Activated CD4-positive, alpha-beta T cell treated with anti-CD3 and anti-CD28 coated beads, Interleukin-2, Interleukin-6, amounts not matched to agents 100 ng/mL and 50 ng/mL, durations not matched to agents 16 hours and 8 hours (primary cell): ENCODE results near the gene CACFD1.

Source experiments
- DNase-seq: peaks from one replicate; pipeline ENCODE4 v3.0.0-alpha.2; 2020

The CACFD1 gene

DNA sequence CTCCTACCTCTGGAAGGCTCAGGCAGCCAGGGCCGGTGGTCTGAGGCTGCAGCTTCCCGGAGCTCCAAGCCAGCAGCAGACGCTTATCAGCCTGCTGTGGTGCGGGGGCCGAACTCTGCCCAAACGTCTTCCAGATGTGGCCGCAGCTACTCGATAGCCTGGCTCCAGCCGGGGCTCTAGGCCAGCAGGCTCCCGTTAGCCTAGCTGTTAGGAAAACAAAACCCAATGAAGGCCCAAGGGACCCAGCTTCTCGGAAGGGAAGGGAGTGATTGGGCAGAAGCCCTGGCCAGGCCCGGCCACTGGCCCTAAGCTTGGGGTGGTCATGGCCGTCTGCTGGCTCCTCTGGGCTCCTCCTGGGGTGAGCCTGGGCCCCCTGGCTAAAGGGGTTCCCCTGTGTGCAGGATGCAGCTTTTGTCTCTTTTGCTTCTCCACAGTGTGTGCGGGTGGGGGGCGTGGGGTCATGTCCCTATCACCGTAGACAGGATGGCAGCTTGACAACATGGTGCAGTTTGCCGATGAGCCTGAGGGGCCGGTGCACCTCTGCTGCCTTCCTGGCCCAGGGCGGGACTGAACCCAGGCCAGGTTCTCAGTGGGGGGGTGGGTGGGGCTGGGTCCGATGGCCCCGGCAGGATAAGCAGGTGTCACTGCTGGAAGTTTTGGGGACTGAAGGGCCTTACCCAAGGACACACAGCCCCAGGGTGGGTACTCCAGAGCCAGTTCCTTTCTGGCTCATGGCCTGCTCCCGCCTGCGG, 46.3 kb downstream of the CACFD1 start:
- DNase-seq = no peak

DNA sequence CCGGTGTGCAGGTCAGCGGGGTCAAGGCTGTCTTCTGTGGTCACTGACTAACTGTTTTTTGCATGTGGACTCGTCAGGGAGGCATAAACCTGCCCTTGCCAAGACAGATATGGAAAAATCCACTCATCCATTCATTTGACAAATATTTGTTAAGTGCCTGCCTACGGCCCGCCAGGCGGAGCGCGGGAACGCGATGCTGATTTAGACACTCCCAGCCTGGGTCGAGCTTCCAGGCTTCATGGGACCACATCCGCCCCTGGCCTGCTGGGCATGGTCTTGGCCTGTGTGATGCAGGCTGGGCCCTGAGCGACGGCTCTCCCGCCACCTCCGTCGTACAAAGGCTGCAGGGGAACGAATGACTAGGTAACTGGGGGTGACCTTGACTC, 46.9 kb downstream of the CACFD1 start:
- no peak for DNase-seq

DNA sequence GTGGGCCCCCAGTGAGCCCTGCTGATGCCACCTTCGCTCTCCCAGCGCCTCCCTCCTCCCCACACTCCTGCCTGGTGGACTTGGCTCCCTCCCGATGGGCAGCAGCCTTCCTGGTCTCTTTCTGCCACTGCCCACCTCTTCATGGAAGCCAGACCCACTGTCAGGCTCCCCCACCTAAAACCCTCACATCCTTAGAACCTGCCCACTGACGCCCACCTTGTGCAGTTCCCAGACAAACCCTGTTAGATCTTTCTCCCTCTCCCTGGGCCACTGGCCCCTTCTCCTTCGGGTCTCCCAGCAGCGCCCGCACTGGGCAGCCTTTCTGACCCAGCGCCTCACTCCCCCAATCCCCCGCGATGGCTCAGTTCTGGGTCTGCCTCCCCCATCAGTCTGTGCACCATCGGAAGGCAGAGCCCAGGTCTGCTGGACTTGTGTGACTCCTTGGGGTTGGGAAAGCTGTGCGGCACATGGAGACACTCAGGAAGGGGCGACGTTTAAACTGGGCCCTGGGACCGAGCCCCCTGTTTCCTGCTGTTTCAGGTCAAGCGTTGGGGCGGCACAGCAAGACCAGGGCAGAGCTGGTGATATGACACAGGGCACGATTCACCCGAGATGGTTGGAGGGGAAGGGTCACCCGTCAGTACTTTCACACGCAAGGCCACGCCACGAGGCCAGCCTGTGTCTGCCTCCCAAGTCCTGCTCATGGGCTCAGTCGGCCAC, 47.6 kb downstream of the CACFD1 start:
- DNase-seq = no peak

DNA sequence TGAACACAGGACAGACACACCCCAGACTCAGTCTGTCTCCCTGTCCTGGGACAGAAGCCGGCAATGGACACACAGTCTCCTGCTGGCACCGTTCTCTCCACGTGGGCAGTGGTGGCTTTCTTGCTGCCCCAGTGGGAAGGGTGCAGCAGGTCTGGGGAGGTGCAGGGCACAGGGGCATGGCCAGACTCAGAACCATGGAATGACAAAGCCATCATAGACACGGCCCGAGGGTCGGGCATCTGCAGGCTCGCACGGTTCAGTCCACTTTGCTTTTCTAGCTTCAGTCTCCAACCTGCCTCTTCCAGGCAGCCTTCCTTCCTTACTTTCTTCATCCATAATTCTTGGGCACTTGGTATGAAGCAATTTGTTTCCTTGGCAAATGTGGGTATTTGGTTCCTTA, 48.3 kb downstream of the CACFD1 start:
- DNase-seq = no peak

DNA sequence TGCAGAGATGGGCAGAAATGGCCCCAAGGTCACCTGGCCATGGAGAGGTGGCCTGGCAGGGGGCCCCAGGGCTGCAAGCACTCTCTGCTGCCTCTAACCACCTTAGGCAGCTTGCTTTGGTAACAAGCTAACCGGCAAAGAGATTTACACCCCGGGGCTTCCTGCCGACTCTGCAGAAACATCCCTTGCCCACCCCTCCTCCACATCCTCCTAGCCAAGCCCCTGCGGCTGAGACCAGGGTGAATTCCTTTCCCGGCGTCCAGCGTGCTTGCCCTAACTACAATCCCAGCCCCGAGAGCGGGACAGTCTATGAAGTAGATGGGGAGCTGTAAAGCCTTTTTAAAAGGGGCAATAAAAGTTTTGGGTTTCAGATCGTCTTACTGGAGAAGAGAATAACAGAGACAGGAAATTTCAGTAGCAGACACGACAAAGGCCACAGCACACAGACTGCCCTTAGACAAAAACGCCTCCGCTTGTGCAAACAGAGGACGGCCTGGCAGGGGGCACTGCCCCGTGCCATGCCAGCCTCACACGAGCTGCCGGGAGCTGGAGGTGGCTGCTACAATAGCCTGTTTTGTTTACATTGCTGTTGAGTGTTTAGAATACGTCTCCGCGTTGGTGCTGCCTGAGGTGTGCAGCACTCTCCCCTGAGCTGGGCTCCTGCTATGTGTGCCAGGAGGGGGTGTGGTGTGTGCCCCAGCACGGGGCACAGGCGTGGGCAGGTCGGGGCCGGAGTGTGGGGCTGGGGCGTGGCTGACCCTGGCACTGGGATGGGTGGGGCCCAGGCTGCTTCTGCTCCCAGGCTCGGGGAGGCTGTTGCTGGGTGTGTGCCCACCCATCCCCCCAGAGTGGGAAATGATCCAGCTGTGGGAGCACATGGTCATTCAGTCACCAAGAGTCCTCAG, 49.7 kb downstream of the CACFD1 start:
- no peak for DNase-seq

DNA sequence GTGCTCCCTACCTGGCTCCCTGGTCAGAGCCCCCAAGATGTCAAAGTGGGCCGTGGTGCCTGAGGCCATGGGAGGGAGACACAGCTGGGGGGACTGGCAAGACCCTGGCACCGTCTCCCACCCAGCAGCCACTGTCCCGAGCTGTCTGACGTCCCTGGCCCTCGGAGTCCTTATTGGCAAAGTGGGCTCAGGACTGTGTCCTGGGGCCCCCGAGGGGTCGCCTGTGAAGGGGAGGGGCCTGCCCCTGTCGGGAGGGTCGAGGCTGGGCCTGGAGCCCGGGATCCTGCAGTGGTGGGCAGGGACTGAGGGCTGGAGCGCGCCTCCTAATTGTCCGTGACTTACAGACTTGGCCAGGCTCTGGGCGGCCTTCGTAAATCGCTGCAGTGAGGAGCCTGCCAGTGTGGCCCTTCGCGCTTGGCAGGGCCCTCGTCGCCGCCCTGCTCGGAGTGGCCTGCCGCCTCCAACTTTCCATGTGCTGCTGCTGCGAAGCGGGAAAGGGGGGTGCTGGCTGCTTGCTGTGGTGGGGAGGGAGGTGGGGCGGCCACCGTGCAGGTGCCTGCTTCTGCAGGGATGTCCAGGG, 51.2 kb downstream of the CACFD1 start:
- no peak for DNase-seq

DNA sequence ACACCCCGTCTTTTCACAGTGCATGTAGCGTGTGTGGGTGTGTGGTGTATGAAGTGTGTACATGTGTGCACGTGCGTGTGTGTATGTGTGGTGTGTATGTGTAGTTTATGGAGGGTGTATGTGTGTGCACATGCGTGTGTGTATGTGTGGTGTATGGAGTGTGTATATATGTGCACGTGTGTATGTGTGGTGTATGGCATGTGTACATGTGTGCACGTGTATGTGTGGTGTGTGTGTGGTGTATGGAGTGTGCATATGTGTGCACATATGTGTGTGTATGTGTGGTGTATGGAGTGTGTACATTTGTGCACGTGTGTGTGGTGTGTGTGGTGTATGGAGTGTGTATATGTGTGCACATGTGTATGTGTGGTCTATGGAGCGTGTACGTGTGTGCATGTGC, 51.8 kb downstream of the CACFD1 start:
- DNase-seq = no peak

DNA sequence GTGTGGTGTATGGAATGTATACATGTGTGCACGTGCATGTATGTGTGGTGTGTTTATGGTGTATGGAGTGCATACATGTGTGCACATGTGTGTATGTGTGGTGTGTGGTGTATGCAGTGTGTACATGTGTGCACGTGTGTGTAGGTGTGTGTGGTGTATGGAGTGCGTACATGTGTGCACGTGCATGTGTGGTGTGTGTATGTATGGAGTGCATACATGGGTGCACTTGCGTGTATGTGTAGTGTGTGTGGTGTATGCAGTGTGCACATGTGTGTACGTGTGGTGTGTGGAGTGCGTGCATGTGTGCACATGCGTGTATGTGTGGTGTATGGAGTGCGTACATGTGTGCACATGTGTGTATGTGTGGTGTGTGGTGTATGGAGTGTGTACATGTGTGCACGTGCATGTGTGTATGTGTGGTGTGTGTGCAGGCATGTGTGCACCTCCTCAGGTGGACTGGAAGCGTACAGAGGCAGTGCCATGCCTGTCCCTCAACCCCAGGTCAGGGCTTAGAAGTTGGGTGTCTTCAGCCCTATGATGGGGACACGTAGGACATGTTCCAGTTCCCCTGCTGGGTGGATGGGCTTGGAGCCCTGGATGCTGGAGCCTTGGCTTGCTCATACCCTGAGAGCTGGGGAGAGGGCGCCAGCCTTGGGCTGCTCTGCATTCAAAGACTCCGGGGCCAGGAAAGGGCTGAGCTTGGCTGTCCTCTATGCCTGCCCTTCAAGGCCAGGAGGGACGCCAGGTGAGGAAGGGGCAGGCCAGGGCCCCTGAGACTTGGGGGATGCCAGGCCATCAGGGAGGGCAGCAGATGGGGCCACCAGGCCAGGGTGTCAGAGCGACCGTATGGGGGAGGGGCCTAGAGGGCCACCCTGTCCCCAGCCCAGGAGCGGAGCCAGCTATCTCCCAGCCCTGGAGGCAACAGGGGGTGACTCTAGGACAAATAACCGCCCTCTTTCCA, 52.8 kb downstream of the CACFD1 start:
- no peak for DNase-seq

DNA sequence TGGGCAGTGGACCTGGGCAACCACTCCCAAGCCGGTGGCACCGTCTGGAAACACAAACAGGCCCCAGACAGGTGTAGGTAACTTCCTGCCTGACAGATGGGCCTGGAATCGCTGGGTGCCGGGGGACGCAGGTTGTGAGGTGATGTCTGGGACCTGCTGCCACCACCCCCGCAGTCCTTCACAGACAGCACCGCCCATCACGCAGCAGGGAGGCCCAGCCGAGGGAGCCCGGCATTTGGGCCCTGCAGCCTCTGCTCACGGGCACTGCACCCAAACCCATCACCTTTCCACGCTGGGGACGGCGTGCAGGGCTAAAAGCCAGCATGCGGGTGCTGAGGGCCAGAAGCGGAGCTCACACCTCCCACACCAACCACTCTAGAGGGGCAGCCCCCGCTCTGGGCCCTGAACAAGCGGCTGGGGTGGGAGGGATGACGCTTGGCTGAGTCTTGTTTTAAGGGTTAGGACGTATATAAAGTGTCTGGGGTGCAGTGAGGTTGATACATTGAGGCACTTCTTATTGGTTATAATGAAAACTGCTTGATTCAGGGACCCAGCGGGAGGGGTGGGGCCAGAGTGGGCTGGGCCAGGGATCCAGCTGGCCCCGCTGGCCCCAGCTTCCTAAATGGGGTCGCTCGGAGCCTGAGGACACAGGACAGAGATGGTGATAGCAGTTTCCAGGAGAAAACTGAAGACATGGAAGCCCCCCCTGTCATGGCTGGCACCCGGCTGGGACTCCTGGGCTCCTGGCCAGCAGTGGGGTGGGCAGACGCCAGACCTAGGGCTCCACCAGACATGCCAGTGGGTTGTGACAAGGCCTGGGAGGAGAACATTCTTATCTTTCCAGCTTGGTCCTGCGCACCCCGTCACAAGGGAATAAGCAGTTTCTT, 53.7 kb downstream of the CACFD1 start:
- DNase-seq = no peak

DNA sequence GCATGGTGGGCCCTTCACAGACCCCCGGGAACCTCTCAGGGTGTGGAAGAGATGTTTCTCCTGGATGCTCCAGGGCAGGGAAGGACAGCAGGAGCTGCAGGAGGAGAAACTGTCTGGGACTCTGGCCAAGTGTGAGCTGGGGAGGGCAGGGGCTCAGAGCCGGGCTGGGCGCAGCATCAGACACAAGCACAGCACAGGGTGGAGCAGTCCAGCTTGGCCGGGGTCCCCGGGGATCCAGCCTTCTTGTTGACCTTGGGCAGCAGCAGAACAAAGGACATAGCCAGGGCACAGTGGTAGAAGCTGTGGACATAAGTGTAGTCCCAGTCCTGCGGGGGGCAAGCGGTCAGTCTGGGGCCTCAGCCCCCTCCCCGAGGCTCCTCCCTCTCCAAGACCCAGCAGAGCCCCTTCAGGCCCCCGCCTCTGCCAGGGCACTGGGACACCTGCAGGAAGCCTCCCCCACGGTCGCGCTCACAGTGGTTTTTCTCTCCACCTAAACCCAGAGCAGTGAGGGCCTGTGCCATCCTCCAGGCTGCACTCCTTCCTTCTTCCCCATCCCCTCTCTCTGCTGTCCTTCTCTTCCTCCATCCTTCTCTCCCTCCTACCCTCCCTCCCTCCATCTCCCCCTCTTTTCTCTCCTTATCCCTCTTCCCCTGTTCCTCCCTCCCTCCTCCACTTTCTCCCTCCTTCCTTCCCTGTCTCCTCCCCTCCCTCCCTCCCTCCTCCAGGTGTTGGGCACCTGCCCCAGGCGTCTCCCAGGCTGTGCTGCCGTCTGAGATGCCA, 54.9 kb downstream of the CACFD1 start:
- DNase-seq = no peak

DNA sequence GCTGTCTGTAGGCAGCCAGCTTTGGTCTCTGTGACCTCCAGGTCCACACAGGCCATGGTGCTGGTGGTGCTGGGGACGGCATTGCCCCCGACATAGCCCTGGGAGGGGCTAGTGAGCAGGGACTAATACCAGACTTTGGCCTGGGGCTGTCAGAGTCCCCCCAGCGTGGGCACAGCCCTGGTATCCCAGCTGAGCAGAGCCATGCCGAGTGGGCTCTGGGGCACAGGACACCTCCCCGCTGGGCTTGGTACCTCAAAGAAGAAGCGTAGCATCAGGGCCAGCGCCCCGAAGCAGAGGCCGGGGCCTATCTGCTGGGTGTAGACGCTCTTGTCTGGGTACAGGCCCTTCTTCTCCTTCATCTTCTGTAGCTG, 55.4 kb downstream of the CACFD1 start:
- DNase-seq = no peak

DNA sequence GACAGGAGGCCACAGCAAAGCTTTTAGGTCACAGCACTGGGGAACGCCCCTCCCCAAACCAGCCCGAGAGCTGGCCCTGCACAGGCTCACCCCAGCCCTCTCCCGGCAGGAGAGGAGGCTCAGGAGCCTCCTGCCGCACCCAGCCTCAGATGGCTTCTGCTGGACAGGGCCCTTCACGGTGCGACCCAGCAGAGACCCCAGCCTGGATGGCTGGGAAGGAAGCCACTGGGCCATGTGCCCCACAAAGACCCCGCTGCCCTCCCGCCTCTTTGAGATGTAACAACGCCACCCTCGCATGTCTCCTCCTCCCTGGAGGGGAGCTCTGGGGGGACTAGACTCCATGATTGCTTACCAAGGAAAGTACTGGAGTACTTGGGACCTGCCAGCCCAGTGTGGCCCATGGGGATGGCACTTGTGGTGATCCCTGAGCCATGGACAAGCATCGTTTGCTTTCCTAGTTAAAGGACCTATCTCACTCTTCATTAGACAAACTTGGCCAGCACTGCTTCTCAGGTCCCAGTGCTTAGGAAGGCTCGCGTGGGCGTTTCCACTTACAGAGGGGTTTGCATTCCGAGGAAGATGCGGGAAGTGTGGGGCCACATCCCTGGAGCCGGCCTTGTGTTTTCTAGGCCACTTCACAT, 56.0 kb downstream of the CACFD1 start:
- DNase-seq = no peak

DNA sequence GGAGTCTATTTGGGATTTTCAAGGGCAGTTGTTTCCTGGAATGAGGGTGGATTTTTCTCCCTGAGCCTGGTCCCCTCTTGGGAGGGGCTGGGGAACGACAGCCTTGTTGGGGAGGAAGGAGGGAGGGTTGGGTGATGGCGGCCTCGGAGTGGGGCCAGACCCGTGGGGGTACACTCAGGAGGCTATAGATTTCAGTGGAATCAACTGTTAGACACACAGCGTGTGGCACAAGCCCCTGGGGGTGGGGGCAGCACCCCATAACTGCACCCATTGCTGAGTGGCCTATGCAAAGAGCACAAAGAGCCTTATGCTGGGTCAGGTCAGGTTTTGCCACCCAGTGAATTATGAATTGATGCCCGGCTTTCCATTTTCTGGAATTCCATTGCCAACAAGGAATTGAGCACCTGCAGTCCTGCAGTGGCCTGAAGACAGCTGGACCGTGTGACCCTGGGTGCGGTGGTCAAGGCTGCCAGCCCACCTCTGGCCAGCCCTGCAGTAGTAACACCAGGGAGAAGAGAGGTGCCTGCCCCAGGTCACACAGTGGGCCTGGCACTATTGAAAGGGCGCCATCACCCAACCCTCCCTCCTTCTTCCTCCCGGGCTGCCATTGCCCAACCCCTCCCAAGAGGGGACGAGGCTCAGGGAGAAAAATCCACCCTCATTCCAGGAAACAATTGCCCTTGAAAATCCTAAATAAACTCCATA, 56.6 kb downstream of the CACFD1 start:
- DNase-seq = no peak

DNA sequence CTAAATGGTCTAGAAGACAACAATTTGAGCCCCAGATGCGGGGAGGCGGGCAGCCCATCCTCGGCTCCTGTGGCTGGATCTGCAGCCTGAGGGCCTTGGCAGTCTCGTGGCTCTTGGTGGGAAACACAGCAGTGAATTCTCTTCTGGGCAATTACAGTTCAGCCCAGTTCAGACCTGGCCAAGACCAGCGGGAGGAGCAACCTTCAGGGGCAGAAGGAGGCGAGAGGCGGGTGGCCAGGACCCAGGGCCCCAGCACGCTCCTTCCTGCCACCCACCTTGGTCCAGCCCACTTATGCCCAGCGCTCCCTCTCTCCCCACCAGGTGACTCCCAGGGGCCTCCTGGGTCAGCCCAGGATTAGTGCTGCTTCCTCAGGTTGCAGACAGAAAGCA, 57.2 kb downstream of the CACFD1 start:
- no peak for DNase-seq

DNA sequence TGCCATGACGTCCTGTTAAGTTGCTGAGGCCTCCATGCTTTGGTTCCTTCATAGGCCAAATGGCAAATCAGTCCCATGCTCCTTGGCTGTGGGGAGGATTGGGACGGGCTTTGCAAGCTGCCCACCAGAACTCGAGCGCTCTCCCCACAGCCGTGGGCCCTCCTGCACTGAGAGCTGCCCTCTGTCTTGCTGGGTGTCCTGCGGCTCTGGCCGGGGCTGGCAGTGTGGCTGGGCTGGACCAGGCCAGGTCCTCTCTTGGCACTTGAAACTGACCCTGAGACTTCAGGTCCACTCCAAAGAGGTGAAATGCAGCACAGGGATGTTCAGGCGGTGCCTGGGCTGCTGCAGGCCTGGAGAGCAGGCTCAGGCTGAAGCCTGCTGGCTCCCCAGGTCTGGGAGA, 57.9 kb downstream of the CACFD1 start:
- no peak for DNase-seq

DNA sequence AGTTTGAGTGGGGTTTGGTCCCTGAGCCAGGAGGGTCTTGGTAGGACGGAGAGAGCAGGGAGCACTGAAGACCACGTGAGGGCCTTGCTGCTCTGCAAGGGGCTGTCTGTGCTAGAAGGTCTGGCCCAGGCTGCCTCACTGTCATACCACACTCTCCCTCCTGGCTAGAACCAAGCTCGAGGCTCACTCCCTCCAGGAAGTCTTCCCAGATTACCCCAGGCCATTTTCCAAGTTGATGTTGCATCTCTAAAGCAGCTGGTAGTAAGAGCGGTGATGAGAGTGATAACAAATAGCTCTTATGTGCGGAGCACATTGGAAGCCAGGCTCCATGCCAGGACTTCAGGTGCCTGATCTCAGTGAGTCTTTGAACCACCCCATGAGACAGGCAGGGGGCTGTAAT, 58.4 kb downstream of the CACFD1 start:
- DNase-seq = no peak

DNA sequence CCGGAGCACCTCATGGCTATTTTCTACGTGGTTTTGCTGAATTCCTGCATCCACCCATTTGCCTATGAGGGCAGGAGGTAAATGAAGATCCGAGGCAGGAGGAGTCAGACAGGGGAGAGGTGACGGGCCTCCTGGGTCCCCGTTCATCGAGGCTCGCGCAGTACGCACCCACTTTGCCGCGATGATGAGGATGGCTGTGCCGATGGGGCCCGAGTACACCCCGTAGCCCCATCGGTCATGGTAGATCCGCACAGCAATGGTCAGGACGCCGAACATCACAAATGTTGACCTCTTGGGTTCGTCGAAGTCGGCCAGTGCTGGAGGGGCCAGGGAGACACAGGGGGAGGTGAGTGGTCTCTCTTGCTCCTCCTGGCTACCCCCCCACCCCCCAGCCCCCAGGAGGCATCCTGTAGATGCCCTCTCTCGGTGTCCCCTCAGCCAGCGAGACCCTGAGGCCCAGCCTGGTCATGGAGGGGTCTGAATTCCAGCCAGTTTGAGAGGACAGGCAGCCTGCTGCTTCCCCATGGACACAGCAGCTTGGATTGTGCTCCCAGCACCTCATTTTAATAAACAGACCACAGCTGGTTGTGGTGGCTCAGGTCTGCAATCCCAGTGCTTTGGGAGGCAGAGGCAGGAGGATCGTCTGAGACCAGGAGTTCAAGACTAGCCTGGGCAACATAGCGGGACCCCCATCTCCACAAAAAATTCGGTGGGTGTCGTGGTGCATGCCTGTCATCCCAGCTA, 59.1 kb downstream of the CACFD1 start:
- DNase-seq = no peak

DNA sequence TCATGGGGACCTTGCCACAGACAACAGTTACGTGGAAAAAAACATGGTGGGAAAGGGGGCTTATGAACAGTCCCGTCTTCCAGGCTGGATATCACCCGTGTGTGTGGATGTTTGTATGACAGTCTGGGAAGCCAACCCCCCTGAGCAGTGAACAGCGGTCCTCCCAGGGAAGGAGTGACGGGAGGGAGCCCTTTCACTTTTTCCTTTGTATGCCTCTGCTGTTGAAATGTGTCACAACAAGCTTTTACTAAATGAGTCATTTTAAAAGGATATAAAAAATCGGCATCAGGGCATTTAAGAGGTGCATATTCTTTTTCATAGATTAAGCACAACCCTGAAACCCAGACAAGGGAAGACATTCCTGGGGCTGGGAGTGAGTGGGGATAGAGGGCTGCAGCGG, 59.9 kb downstream of the CACFD1 start:
- no peak for DNase-seq
